H1 (cell line): ENCODE results near the gene IL1RAPL1. TPM values are rescaled to one million over a fixed set of nuclear protein-coding genes. Genes with fewer than 3 reads are reported as not detected.

Source experiments
- CTCF ChIA-PET: fragments of 300-600 bp; sonication (Branson Sonifier 250); formaldehyde crosslinking; loops from one replicate; lab custom pipeline; 2021; ENCODE audit not compliant: partially characterized antibody; lab: Charles Lee
- POLR2A ChIA-PET: fragments of 300-600 bp; sonication (Branson Sonifier 250); formaldehyde crosslinking; loops from one replicate; lab custom pipeline; 2021; ENCODE audit warnings: inconsistent platforms; ENCODE audit not compliant: partially characterized antibody; lab: Charles Lee
- DNase-seq, 2 experiments: peaks; one replicate each; pipeline versions ENCODE4 v3.0.0 to v3.0.0-alpha.2; 2010 to 2022; ENCODE audit warnings: low spot score in 2 of 2, low read depth in 1 of 2, mixed read lengths in 1 of 2
- FAIRE-seq: peaks from 2 replicates; lab custom pipeline; 2011; peaks lifted over from hg19 to GRCh38; lab: Jason Lieb, UNC
- H2AFZ ChIP-seq: 2 replicates; pipeline ENCODE4 v1.8.1; 2012; ENCODE audit warnings: low read length, inconsistent platforms
- H2AK5ac ChIP-seq: 2 replicates; pipeline ENCODE4 v1.6.1; 2013; ENCODE audit warnings: low read depth, low read length
- H2BK120ac ChIP-seq: replicated peaks from 2 replicates; pipeline ENCODE3; 2013; ENCODE audit warnings: low read depth, low read length, inconsistent platforms
- H2BK12ac ChIP-seq: 2 replicates; pipeline ENCODE4 v1.6.1; 2013; ENCODE audit warnings: low read depth, low read length
- H2BK15ac ChIP-seq: 2 replicates; pipeline ENCODE4 v1.6.1; 2013; ENCODE audit warnings: low read length
- H2BK20ac ChIP-seq: 2 replicates; pipeline ENCODE4 v1.6.1; 2013; ENCODE audit warnings: low read length
- H2BK5ac ChIP-seq: 2 replicates; pipeline ENCODE4 v1.6.1; 2013; ENCODE audit warnings: low read depth, low read length
- H3K14ac ChIP-seq: 2 replicates; pipeline ENCODE4 v1.6.1; 2013; ENCODE audit warnings: inconsistent platforms; ENCODE audit not compliant: insufficient read length
- H3K18ac ChIP-seq: 2 replicates; pipeline ENCODE4 v1.6.1; 2013; ENCODE audit warnings: low read length; ENCODE audit errors: extremely low read depth
- H3K23ac ChIP-seq: 2 replicates; pipeline ENCODE4 v1.6.1; 2013; ENCODE audit warnings: inconsistent platforms; ENCODE audit not compliant: insufficient read length
- H3K23me2 ChIP-seq: 2 replicates; pipeline ENCODE4 v1.6.1; 2013; ENCODE audit warnings: low read depth, low read length
- H3K27ac ChIP-seq: 2 replicates; pipeline ENCODE4 v1.6.1; 2011; ENCODE audit warnings: low read depth, low read length, inconsistent platforms
- H3K27me3 ChIP-seq, 4 experiments: replicated peaks in 1 of 4; 1 replicate in 1 of 4; 2 replicates in 3 of 4; pipeline versions ENCODE4 v1.6.1 to v1.8.1; 2011 to 2013; ENCODE audit warnings: low read length in 3 of 4, mild to moderate bottlenecking in 3 of 4, inconsistent platforms in 2 of 4, mixed read lengths in 2 of 4, moderate library complexity in 1 of 4; ENCODE audit not compliant: control insufficient read depth in 3 of 4, insufficient read depth in 3 of 4; ENCODE audit errors: extremely low read depth in 1 of 4
- H3K36me3 ChIP-seq, 4 experiments: 2 replicates each; pipeline versions ENCODE4 v1.6.1 to v1.8.1; 2011 to 2013; ENCODE audit warnings: mild to moderate bottlenecking in 4 of 4, low read length in 3 of 4, moderate library complexity in 2 of 4, control low read depth in 1 of 4, inconsistent platforms in 1 of 4; ENCODE audit not compliant: insufficient read depth in 4 of 4, control insufficient read depth in 2 of 4
- H3K4ac ChIP-seq: replicated peaks from 2 replicates; pipeline ENCODE3; 2013; ENCODE audit warnings: low read length, low read depth, mixed read lengths, inconsistent platforms; ENCODE audit not compliant: insufficient read length
- H3K4me1 ChIP-seq, 4 experiments: replicated peaks in 1 of 4; 1 replicate in 1 of 4; 2 replicates in 3 of 4; pipeline versions ENCODE4 v1.6.1 to v1.8.1; 2011 to 2013; ENCODE audit warnings: low read length in 3 of 4, inconsistent platforms in 2 of 4, mixed read lengths in 1 of 4; ENCODE audit not compliant: insufficient read depth in 4 of 4, control insufficient read depth in 3 of 4
- H3K4me2 ChIP-seq, 2 experiments: 2 replicates each; pipeline versions ENCODE4 v1.6.1 to v1.8.1; 2011 to 2013; ENCODE audit warnings: low read depth in 2 of 2, low read length in 2 of 2, control low read depth in 1 of 2, inconsistent platforms in 1 of 2, mild to moderate bottlenecking in 1 of 2; ENCODE audit not compliant: insufficient read depth in 1 of 2
- H3K4me3 ChIP-seq, 4 experiments: fragments of 200-600, 300-600 bp in 1 of 4; sonication (generic), shearing (Covaris generic), sonication (Bioruptor Twin) in 1 of 4; 2 replicates each; pipeline versions ENCODE4 v1.5.1 to v1.8.1; 2011 to 2016; ENCODE audit warnings: low read length in 4 of 4, low read depth in 3 of 4, control low read depth in 2 of 4, inconsistent platforms in 2 of 4, mild to moderate bottlenecking in 2 of 4, mixed read lengths in 1 of 4, moderate library complexity in 1 of 4; ENCODE audit not compliant: insufficient read depth in 2 of 4; ENCODE audit errors: extremely low read depth in 1 of 4
- H3K56ac ChIP-seq: replicated peaks from 2 replicates; pipeline ENCODE3; 2013; ENCODE audit warnings: low read depth, mild to moderate bottlenecking, mixed read lengths, low read length, inconsistent platforms; ENCODE audit not compliant: insufficient read length
- H3K79me1 ChIP-seq: 2 replicates; pipeline ENCODE4 v1.6.1; 2013; ENCODE audit warnings: low read depth, low read length, control low read depth
- H3K79me2 ChIP-seq, 2 experiments: 2 replicates each; pipeline versions ENCODE4 v1.6.1 to v1.8.1; 2012 to 2013; ENCODE audit warnings: low read length in 2 of 2, mild to moderate bottlenecking in 2 of 2, inconsistent platforms in 1 of 2; ENCODE audit not compliant: insufficient read depth in 2 of 2, control insufficient read depth in 1 of 2
- H3K9ac ChIP-seq, 4 experiments: replicated peaks in 1 of 4; 1 replicate in 1 of 4; 2 replicates in 3 of 4; pipeline versions ENCODE4 v1.6.1 to v1.8.1; 2011 to 2013; ENCODE audit warnings: low read depth in 3 of 4, low read length in 3 of 4, control low read depth in 2 of 4, mild to moderate bottlenecking in 2 of 4, moderate library complexity in 2 of 4, inconsistent platforms in 1 of 4; ENCODE audit errors: extremely low read depth in 1 of 4
- H3K9me3 ChIP-seq, 2 experiments: 2 replicates each; pipeline versions ENCODE4 v1.6.1 to v1.8.1; 2012 to 2013; ENCODE audit warnings: mild to moderate bottlenecking in 2 of 2, moderate library complexity in 2 of 2, control low read depth in 1 of 2, inconsistent platforms in 1 of 2, low read depth in 1 of 2, low read length in 1 of 2, mixed read lengths in 1 of 2; ENCODE audit not compliant: insufficient read depth in 2 of 2
- H4K20me1 ChIP-seq, 2 experiments: replicated peaks in 1 of 2; 2 replicates each; pipeline versions ENCODE3 to v1.8.1; 2011 to 2013; ENCODE audit warnings: inconsistent platforms in 2 of 2, low read length in 2 of 2, mild to moderate bottlenecking in 1 of 2; ENCODE audit not compliant: insufficient read depth in 2 of 2, control insufficient read depth in 1 of 2
- H4K5ac ChIP-seq: 2 replicates; pipeline ENCODE4 v1.6.1; 2013; ENCODE audit warnings: low read length, low read depth, mixed read lengths, inconsistent platforms; ENCODE audit not compliant: insufficient read length
- H4K8ac ChIP-seq: 2 replicates; pipeline ENCODE4 v1.8.0; 2013; ENCODE audit warnings: mild to moderate bottlenecking, moderate library complexity, low read length, inconsistent platforms; ENCODE audit not compliant: insufficient read depth; ENCODE audit errors: extremely low read depth
- H4K91ac ChIP-seq: replicated peaks from 2 replicates; pipeline ENCODE3; 2013; ENCODE audit warnings: low read length, mixed read lengths, inconsistent platforms; ENCODE audit not compliant: insufficient read length
- ASH2L ChIP-seq: fragments of 200-600, 300-600 bp; sonication (generic); IDR thresholded peaks from one replicate; pipeline ENCODE4 v1.7.1; 2017; ENCODE audit warnings: low read length
- BCL11A ChIP-seq, 2 experiments: IDR thresholded peaks; one replicate each; pipeline ENCODE4 v1.6.1; 2011; ENCODE audit warnings: low read depth in 2 of 2, low read length in 2 of 2, mild to moderate bottlenecking in 2 of 2
- EZH2 ChIP-seq: fragments of 200-600 bp; sonication (generic); IDR thresholded peaks from 2 replicates; pipeline ENCODE4 v1.7.1; 2012; ENCODE audit warnings: low read depth, mild to moderate bottlenecking, moderate library complexity, low read length, inconsistent platforms; ENCODE audit not compliant: severe bottlenecking
- GABPA ChIP-seq: IDR thresholded peaks from 2 replicates; pipeline ENCODE4 v1.6.1; 2011; ENCODE audit warnings: mild to moderate bottlenecking, low read length, moderate library complexity, borderline replicate concordance; ENCODE audit not compliant: insufficient read depth
- GTF2F1 ChIP-seq: IDR thresholded peaks from 2 replicates; pipeline ENCODE4 v1.6.1; 2012; ENCODE audit warnings: low read depth, low read length, improper control_type of control experiment, borderline replicate concordance
- JUN ChIP-seq: IDR thresholded peaks from 2 replicates; pipeline ENCODE4 v1.6.1; 2011; ENCODE audit warnings: low read depth, mild to moderate bottlenecking, improper control_type of control experiment, low read length
- NANOG ChIP-seq: IDR thresholded peaks from 2 replicates; pipeline ENCODE4 v1.6.1; 2011; ENCODE audit warnings: low read length, low read depth, mild to moderate bottlenecking, inconsistent platforms; ENCODE audit not compliant: insufficient read depth, poor library complexity, severe bottlenecking
- NRF1 ChIP-seq: IDR thresholded peaks from 2 replicates; pipeline ENCODE4 v1.6.1; 2011; ENCODE audit warnings: mild to moderate bottlenecking, low read depth, low read length, improper control_type of control experiment
- RNF2 ChIP-seq: fragments of 200-900, 300-1000 bp; sonication (generic); IDR thresholded peaks from 2 replicates; pipeline ENCODE4 v1.7.1; 2016; ENCODE audit warnings: borderline replicate concordance, low read depth, mild to moderate bottlenecking, antibody characterized with exemption, low read length; ENCODE audit not compliant: poor library complexity, severe bottlenecking; ENCODE audit errors: missing control alignments
- SIRT6 ChIP-seq: IDR thresholded peaks from one replicate; pipeline ENCODE4 v1.7.1; 2012; ENCODE audit warnings: low read length, inconsistent platforms
- SP4 ChIP-seq: IDR thresholded peaks from 2 replicates; pipeline ENCODE4 v1.6.1; 2012; ENCODE audit warnings: low read length, inconsistent platforms
- TAF1 ChIP-seq: IDR thresholded peaks from 2 replicates; pipeline ENCODE4 v1.6.1; 2011; ENCODE audit warnings: mild to moderate bottlenecking, low read depth, low read length
- TBP ChIP-seq: IDR thresholded peaks from 2 replicates; pipeline ENCODE4 v1.6.1; 2011; ENCODE audit warnings: low read depth, low read length, improper control_type of control experiment
- WGBS, 2 experiments: shearing (Covaris generic) in 1 of 2; methylation state at CpG; one replicate each; pipeline versions ENCODE4 v1.1.6 to v1.1.7; 2013 to 2015; ENCODE audit warnings: low lambda C conversion rate in 2 of 2, mixed read lengths in 2 of 2, inconsistent platforms in 1 of 2, low coverage in 1 of 2, missing lambda C conversion rate in 1 of 2; ENCODE audit not compliant: insufficient replicate concordance in 2 of 2, insufficient coverage in 1 of 2, insufficient read length in 1 of 2; ENCODE audit errors: extremely low coverage in 1 of 2, missing lambda C conversion rate in 1 of 2; 5-methylcytosine and 5-hydroxymethylcytosine counted together
- polyA plus RNA-seq, 7 experiments: library from polyadenylated mRNA; depleted of rRNA in 3 of 7; stranded (reverse) in 5 of 7; unstranded in 2 of 7; fragments of >200 nt in 5 of 7; fragments of 200-250 nt in 2 of 7; gene quantifications; 1 replicate in 5 of 7; 2 replicates in 1 of 7; 4 replicates in 1 of 7; pipeline versions ENCODE4 v1.2.1 to v1.2.3, GENCODE V29; 2011 to 2013; ENCODE audit warnings: missing spikeins in 2 of 7, mixed read lengths in 2 of 7
- total RNA-seq: library from RNA; stranded (reverse); fragmentation: NEBNext Ultra II Directional; extraction: Animal tissue kit (Norgen Biotek cat#: 25700); gene quantifications from 2 replicates; pipeline ENCODE4 v1.2.1, GENCODE V29; 2021

The IL1RAPL1 gene
- total and polyA plus RNA-seq, 2 of the 8 experiments (the other 6 are each of a cell fraction or from before 2014, with no cell fraction given): 0.11 to 0.35 TPM

- Histone ChIP-seq H3K23me2 (no peaks in the 10 kb centered on the region), H4K8ac (no peak overlapping the region), H3K27ac (no peak overlapping the region), H2AFZ (no peak overlapping the region), H2BK15ac (no peak overlapping the region), H3K79me2 (no peaks in the 10 kb centered on the region), H3K56ac (no peak overlapping the region), H4K91ac (no peak overlapping the region), H2BK5ac (no peak overlapping the region), H3K18ac (no peak overlapping the region), H3K4ac (no peak overlapping the region), H3K4me3 (no peak overlapping the region), H3K79me1 (no peaks in the 10 kb centered on the region), H3K9ac (no peak overlapping the region), H3K9me3 (no peaks in the 10 kb centered on the region), H3K14ac (no peak overlapping the region), H3K27me3 (no peaks in the 10 kb centered on the region), H4K20me1 (no peaks in the 10 kb centered on the region), H3K23ac (no peak overlapping the region), H2BK12ac (no peak overlapping the region), H2BK20ac (no peak overlapping the region), H4K5ac (no peak overlapping the region), H3K4me2 (no peak overlapping the region), H2BK120ac (no peak overlapping the region), H3K4me1 (no peaks in the 10 kb centered on the region), H2AK5ac (no peak overlapping the region), H3K36me3 (no peaks in the 10 kb centered on the region)
- CTCF ChIA-PET: no interaction called here
- FAIRE-seq: no peak
- WGBS, 2 experiments: 75% methylated on average over 1 of the region's 1 CpG; no CpG with 5 or more reads in 1 of the 2 experiments
- no peak for DNase-seq
- POLR2A ChIA-PET: no interaction called here
- no peak for TF ChIP-seq TAF1
- TF ChIP-seq NRF1: no peak
- TF ChIP-seq TBP: no peak
- no peak for TF ChIP-seq SP4
- no peak for TF ChIP-seq BCL11A (IDR thresholded peaks at IDR 0.05; ENCODE audit: low read depth in 2 of 2, low read length in 2 of 2)
- no peak for TF ChIP-seq JUN
- no peak for TF ChIP-seq SIRT6
- TF ChIP-seq ASH2L: no peak
- no peak for TF ChIP-seq GTF2F1
- TF ChIP-seq EZH2: no peak
- no peak for TF ChIP-seq RNF2
- TF ChIP-seq GABPA: no peak
- TF ChIP-seq NANOG: no peak
Observed at GRCh38 chrX:29535212-29536162, 948.2 kb downstream of the IL1RAPL1 start.
